ENCODE results near the gene TSPAN33.

The TSPAN33 gene

GRCh38 chr7:129134356-129134987 lies 10.0 kb upstream of the TSPAN33 start:
- POLR2A ChIA-PET, result no interaction called here
- TF ChIP-seq ZNF184 (tag by site-specific recombination; IDR thresholded peaks at IDR 0.05), result no peak
- TF ChIP-seq ZNF549 (tag by site-specific recombination; IDR thresholded peaks at IDR 0.05), result no peak
- no peak for TF ChIP-seq ZNF133 (tag by site-specific recombination; IDR thresholded peaks at IDR 0.05)
- TF ChIP-seq ZNF560 (tag by site-specific recombination; IDR thresholded peaks at IDR 0.05; ENCODE audit: borderline replicate concordance), result no peak
- TF ChIP-seq, protein P1, sequence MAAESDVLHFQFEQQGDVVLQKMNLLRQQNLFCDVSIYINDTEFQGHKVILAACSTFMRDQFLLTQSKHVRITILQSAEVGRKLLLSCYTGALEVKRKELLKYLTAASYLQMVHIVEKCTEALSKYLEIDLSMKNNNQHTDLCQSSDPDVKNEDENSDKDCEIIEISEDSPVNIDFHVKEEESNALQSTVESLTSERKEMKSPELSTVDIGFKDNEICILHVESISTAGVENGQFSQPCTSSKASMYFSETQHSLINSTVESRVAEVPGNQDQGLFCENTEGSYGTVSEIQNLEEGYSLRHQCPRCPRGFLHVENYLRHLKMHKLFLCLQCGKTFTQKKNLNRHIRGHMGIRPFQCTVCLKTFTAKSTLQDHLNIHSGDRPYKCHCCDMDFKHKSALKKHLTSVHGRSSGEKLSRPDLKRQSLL (tag by site-specific recombination; IDR thresholded peaks at IDR 0.05), result no peak
- TF ChIP-seq ZBTB7A (tag by site-specific recombination; IDR thresholded peaks at IDR 0.05; ENCODE audit: low read depth), result no peak
- TF ChIP-seq ZNF341 (tag by site-specific recombination; IDR thresholded peaks at IDR 0.05; ENCODE audit: low read depth), result no peak
- no peak for TF ChIP-seq ZNF221 (tag by site-specific recombination; IDR thresholded peaks at IDR 0.05; ENCODE audit: borderline replicate concordance)
- TF ChIP-seq ZBTB26 (tag by site-specific recombination; optimal IDR thresholded peaks at IDR 0.05), result no peak
- TF ChIP-seq INSM2 (tag by site-specific recombination; IDR thresholded peaks at IDR 0.05), result no peak
- no peak for TF ChIP-seq GFI1B (tag by site-specific recombination; IDR thresholded peaks at IDR 0.05)
- TF ChIP-seq ZNF76 (tag by site-specific recombination; IDR thresholded peaks at IDR 0.05; ENCODE audit: borderline replicate concordance, low read depth), result no peak
- TF ChIP-seq TRIM28 (IDR thresholded peaks at IDR 0.05; ENCODE audit: borderline replicate concordance, low read length), result no peak
- no peak for TF ChIP-seq SCRT1 (tag by site-specific recombination; IDR thresholded peaks at IDR 0.05; ENCODE audit: borderline replicate concordance)
- TF ChIP-seq ZFP69B (tag by site-specific recombination; IDR thresholded peaks at IDR 0.05), result no peak
- no peak for TF ChIP-seq ZNF626 (tag by site-specific recombination; IDR thresholded peaks at IDR 0.05)
- Histone ChIP-seq H3K36me3 (ENCODE audit: control insufficient read depth in 2 of 2, insufficient read depth in 1 of 2, low read length in 2 of 2) (no peaks in the 10 kb centered on the region), H3K4me1 (ENCODE audit: control insufficient read depth, insufficient read depth, low read length) (no peaks in the 10 kb centered on the region), H3K9me3 (ENCODE audit: control insufficient read depth, insufficient read depth, low read depth, low read length) (no peaks in the 10 kb centered on the region), H3K4me3 (ENCODE audit: low read depth, low read length) (no peak overlapping the region), H3K27ac (ENCODE audit: extremely low read depth, low read depth, low read length) (no peak overlapping the region)
- CTCF ChIA-PET, result interaction anchor here (0.6 to 0.7 kb wide), 2 partner anchors 10 to 144 kb away, joined by 3 to 4 read pairs; no protein-coding TSS in a partner anchor

DNA sequence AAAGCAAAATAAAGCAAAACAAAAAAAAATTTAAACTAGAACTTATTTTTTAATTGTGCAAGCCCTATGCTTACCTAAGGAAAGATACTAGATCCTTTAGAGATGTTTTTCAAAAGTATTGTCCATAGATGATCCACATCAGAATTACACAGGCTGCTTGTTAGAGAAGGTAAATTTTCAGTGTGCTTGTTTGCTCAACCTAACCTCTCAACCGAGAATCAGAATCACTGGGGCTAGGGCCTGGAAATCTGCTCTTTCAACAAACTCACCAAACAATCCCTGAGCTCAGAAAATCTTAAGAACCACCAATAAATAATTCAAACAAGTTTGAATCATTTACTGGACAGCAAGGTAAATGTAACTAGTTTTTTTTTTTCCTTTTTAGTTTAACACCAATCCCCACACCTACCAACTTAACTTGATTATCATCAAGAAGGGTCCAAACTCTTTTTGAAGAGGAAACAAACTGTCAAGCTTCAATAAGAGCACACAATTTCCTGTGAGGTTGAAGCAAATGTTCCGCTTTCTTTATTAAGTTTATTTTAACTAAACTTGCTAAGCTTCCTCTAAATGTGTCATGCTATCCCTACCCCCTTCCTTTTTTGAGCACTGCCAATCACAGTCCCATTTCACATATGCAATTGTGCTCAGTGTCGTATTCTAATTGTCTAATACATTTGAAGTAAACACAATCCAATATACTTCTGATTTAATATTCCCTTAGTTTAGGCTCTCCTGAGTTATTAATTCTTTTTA lies 7.4 kb upstream of the TSPAN33 start:
- H3K36me3 ChIP-seq (ENCODE audit: control insufficient read depth in 2 of 2, insufficient read depth in 1 of 2, low read length in 2 of 2), result no peaks in the 10 kb centered on the region
- no peaks in the 10 kb centered on the region for H3K9me3 ChIP-seq (ENCODE audit: control insufficient read depth, insufficient read depth, low read depth, low read length)
- H3K4me3 ChIP-seq (ENCODE audit: low read depth, low read length), result no peak overlapping the region
- H3K27ac ChIP-seq (ENCODE audit: extremely low read depth, low read depth, low read length), result no peak overlapping the region
- H3K4me1 ChIP-seq (ENCODE audit: control insufficient read depth, insufficient read depth, low read length), result no peaks in the 10 kb centered on the region
- ChIA-PET CTCF (interaction anchor here (0.7 to 1.8 kb wide), 2 partner anchors 25 to 402 kb away, joined by 4 read pairs; no protein-coding TSS in a partner anchor), POLR2A (no interaction called here)
- TF ChIP-seq ZNF404 (tag by site-specific recombination; IDR thresholded peaks at IDR 0.05) (no peak), ZNF157 (tag by site-specific recombination; IDR thresholded peaks at IDR 0.05) (no peak), ZNF133 (tag by site-specific recombination; IDR thresholded peaks at IDR 0.05) (no peak), ZNF623 (tag by site-specific recombination; IDR thresholded peaks at IDR 0.05) (no peak), ZNF426 (tag by site-specific recombination; IDR thresholded peaks at IDR 0.05) (no peak), ZNF610 (tag by site-specific recombination; IDR thresholded peaks at IDR 0.05; ENCODE audit: borderline replicate concordance) (no peak), HOXD13 (CRISPR knock-in tag; IDR thresholded peaks at IDR 0.05; ENCODE audit: borderline replicate concordance) (no peak), ZIC2 (tag by site-specific recombination; IDR thresholded peaks at IDR 0.05) (no peak), ZNF677 (tag by site-specific recombination; IDR thresholded peaks at IDR 0.05) (no peak), ZNF214 (tag by site-specific recombination; IDR thresholded peaks at IDR 0.05; ENCODE audit: borderline replicate concordance) (no peak), SCRT2 (tag by site-specific recombination; IDR thresholded peaks at IDR 0.05) (no peak), ZFHX2 (tag by site-specific recombination; conservative IDR thresholded peaks at IDR 0.05) (no peak), MZF1 (tag by site-specific recombination; IDR thresholded peaks at IDR 0.05; ENCODE audit: borderline replicate concordance) (no peak), ZNF10 (tag by site-specific recombination; IDR thresholded peaks at IDR 0.05) (no peak)
- TF ChIP-seq, protein P2, sequence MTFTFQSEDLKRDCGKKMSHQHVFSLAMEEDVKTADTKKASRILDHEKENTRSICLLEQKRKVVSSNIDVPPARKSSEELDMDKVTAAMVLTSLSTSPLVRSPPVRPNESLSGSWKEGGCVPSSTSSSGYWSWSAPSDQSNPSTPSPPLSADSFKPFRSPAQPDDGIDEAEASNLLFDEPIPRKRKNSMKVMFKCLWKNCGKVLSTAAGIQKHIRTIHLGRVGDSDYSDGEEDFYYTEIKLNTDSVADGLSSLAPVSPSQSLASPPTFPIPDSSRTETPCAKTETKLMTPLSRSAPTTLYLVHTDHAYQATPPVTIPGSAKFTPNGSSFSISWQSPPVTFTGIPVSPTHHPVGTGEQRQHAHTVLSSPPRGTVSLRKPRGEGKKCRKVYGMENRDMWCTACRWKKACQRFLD (tag by site-specific recombination; IDR thresholded peaks at IDR 0.05), result no peak

Measured in HEK293 (cell line).